ENCODE measurements around the gene TMPRSS6.

TMPRSS6 gene

GRCh38 chr22:37028692-37029674, 80.5 kb downstream of the TMPRSS6 start:
- no peak for DNase-seq (ENCODE audit: low read depth)

GRCh38 chr22:37027556-37027955, 82.0 kb downstream of the TMPRSS6 start:
- no peak for DNase-seq (ENCODE audit: low read depth)

- no peak for DNase-seq (ENCODE audit: low read depth)
Measured at GRCh38 chr22:37026325-37026724, 83.2 kb downstream of the TMPRSS6 start.

GRCh38 chr22:37025500-37026070, 83.9 kb downstream of the TMPRSS6 start:
- DNase-seq (ENCODE audit: low read depth), result no peak

GRCh38 chr22:37024339-37025157, 85.0 kb downstream of the TMPRSS6 start:
- DNase-seq (ENCODE audit: low read depth), result no peak

GRCh38 chr22:37023743-37024338, 85.7 kb downstream of the TMPRSS6 start:
- DNase-seq (ENCODE audit: low read depth), result no peak

- DNase-seq (ENCODE audit: low read depth), result no peak
Measured at GRCh38 chr22:37022483-37023337, 86.8 kb downstream of the TMPRSS6 start.

GRCh38 chr22:37021710-37022482, 87.6 kb downstream of the TMPRSS6 start:
- peak; percentile 44 for DNase-seq (ENCODE audit: low read depth)

GRCh38 chr22:37021041-37021440, 88.5 kb downstream of the TMPRSS6 start:
- no peak for DNase-seq (ENCODE audit: low read depth)

GRCh38 chr22:37020192-37020479, 89.4 kb downstream of the TMPRSS6 start:
- DNase-seq (ENCODE audit: low read depth), result no peak

GRCh38 chr22:37019309-37020191, 90.0 kb downstream of the TMPRSS6 start, which contains the start of the genes MPST and TST:
TSS of gene MPST (plus strand) at chr22:37019742. CDS start at chr22:37019837, 95 bp downstream.
TSS of gene TST (minus strand) at chr22:37019447. CDS start at chr22:37018732, 715 bp downstream.
- DNase-seq (ENCODE audit: low read depth), result no peak

GRCh38 chr22:37018815-37019308, 90.7 kb downstream of the TMPRSS6 start:
- no peak for DNase-seq (ENCODE audit: low read depth)

- no peak for DNase-seq (ENCODE audit: low read depth)
Measured at GRCh38 chr22:37018086-37018814, 91.3 kb downstream of the TMPRSS6 start.

- no peak for DNase-seq (ENCODE audit: low read depth)
Measured at GRCh38 chr22:37017356-37017755, 92.2 kb downstream of the TMPRSS6 start.

GRCh38 chr22:37016134-37016910, 93.2 kb downstream of the TMPRSS6 start:
- no peak for DNase-seq (ENCODE audit: low read depth)

- DNase-seq (ENCODE audit: low read depth), result no peak
Measured at GRCh38 chr22:37015587-37015878, 94.0 kb downstream of the TMPRSS6 start.
